ENCODE measurements around the gene RPL39.
A peak's percentile ranks its signal among the peaks of the same experiment; 100 is the strongest.
"Not testable (repeated sequence)": the region's sequence is repeated elsewhere in the genome, so short reads cannot be mapped to it uniquely, and the experiment has no call there.

The RPL39 gene

GRCh38 chrX:119791437-119792231, at the start of gene RPL39:
Gene RPL39 (minus strand): TSS chrX:119791630. CDS start chrX:119791576, 54 bp downstream.
- peak; percentile 69 for DNase-seq

- no peak for DNase-seq
Observed at GRCh38 chrX:119833905-119834304, 42.5 kb upstream of the RPL39 start.

- DNase-seq = no peak
Observed at GRCh38 chrX:119828446-119828845, 37.0 kb upstream of the RPL39 start.

- DNase-seq = no peak
Observed at GRCh38 chrX:119826399-119826959, 35.0 kb upstream of the RPL39 start.

- not testable (repeated sequence) for DNase-seq
Observed at GRCh38 chrX:119824221-119824620, 32.8 kb upstream of the RPL39 start.

- DNase-seq = not testable (repeated sequence)
Observed at GRCh38 chrX:119821703-119822102, 30.3 kb upstream of the RPL39 start.

GRCh38 chrX:119817130-119817690, 25.8 kb upstream of the RPL39 start:
- DNase-seq = no peak

- DNase-seq = no peak
Observed at GRCh38 chrX:119816300-119816699, 24.9 kb upstream of the RPL39 start.

- DNase-seq = no peak
Observed at GRCh38 chrX:119809185-119809666, 17.8 kb upstream of the RPL39 start.

GRCh38 chrX:119808461-119808860, 17.0 kb upstream of the RPL39 start:
- not testable (repeated sequence) for DNase-seq

GRCh38 chrX:119802546-119802945, 11.1 kb upstream of the RPL39 start:
- no peak for DNase-seq

GRCh38 chrX:119801253-119802221, 10.1 kb upstream of the RPL39 start:
- no peak for DNase-seq

- DNase-seq = peak; percentile 49
Observed at GRCh38 chrX:119790977-119791436, 423 bp downstream of the RPL39 start.

GRCh38 chrX:119784747-119785446, 6.5 kb downstream of the RPL39 start:
- DNase-seq = no peak

- DNase-seq = no peak
Observed at GRCh38 chrX:119783026-119783425, 8.4 kb downstream of the RPL39 start.

GRCh38 chrX:119778829-119779228, 12.6 kb downstream of the RPL39 start:
- no peak for DNase-seq

GRCh38 chrX:119775517-119776238, 15.8 kb downstream of the RPL39 start:
- no peak for DNase-seq

- not testable (repeated sequence) for DNase-seq
Observed at GRCh38 chrX:119769388-119769787, 22.0 kb downstream of the RPL39 start.

GRCh38 chrX:119768436-119768835, 23.0 kb downstream of the RPL39 start:
- not testable (repeated sequence) for DNase-seq

GRCh38 chrX:119763836-119764387, 27.5 kb downstream of the RPL39 start:
- no peak for DNase-seq

GRCh38 chrX:119763181-119763580, 28.2 kb downstream of the RPL39 start:
- DNase-seq = no peak
